Parathyroid adenoma (tissue), 2 donors: ENCODE measurements around the gene GABPB1.

Experiments
- H2AFZ ChIP-seq: fragments of 300-600 bp; sonication (generic); one replicate; pipeline ENCODE4 v1.7.0; 2017; ENCODE audit warnings: antibody characterized with exemption, mild to moderate bottlenecking
- H3K27ac ChIP-seq: fragments of 300-600 bp; sonication (generic); one replicate; pipeline ENCODE4 v1.7.0; 2017
- H3K27me3 ChIP-seq: fragments of 300-600 bp; sonication (generic); one replicate; pipeline ENCODE4 v1.7.0; 2017; ENCODE audit warnings: low read length; ENCODE audit not compliant: control insufficient read depth, insufficient read depth
- H3K36me3 ChIP-seq: fragments of 300-600 bp; sonication (generic); one replicate; pipeline ENCODE4 v1.7.0; 2017; ENCODE audit warnings: low read length; ENCODE audit not compliant: control insufficient read depth, insufficient read depth
- H3K4me1 ChIP-seq: fragments of 300-600 bp; sonication (generic); one replicate; pipeline ENCODE4 v1.7.0; 2017; ENCODE audit warnings: control low read depth
- H3K4me2 ChIP-seq: fragments of 300-600 bp; sonication (generic); one replicate; pipeline ENCODE4 v1.7.0; 2017; ENCODE audit warnings: low read length
- H3K4me3 ChIP-seq: fragments of 300-600 bp; sonication (generic); one replicate; pipeline ENCODE4 v1.7.0; 2017; ENCODE audit warnings: low read depth, low read length
- H3K79me2 ChIP-seq: fragments of 300-600 bp; sonication (generic); one replicate; pipeline ENCODE4 v1.7.0; 2017; ENCODE audit warnings: control low read depth
- H3K9ac ChIP-seq: fragments of 300-600 bp; sonication (generic); one replicate; pipeline ENCODE4 v1.7.0; 2017; ENCODE audit warnings: mild to moderate bottlenecking
- H3K9me3 ChIP-seq: fragments of 300-600 bp; sonication (generic); one replicate; pipeline ENCODE4 v1.7.0; 2017; ENCODE audit warnings: low read length; ENCODE audit not compliant: control insufficient read depth
- TF ChIP-seq, protein P1 (sequence below): fragments of 300-600 bp; sonication (generic); IDR thresholded peaks from one replicate; pipeline ENCODE4 v1.7.0; 2017; ENCODE audit warnings: antibody characterized with exemption, mild to moderate bottlenecking
- donor health status: primary hyperparathyroidism.

GABPB1 gene

DNA sequence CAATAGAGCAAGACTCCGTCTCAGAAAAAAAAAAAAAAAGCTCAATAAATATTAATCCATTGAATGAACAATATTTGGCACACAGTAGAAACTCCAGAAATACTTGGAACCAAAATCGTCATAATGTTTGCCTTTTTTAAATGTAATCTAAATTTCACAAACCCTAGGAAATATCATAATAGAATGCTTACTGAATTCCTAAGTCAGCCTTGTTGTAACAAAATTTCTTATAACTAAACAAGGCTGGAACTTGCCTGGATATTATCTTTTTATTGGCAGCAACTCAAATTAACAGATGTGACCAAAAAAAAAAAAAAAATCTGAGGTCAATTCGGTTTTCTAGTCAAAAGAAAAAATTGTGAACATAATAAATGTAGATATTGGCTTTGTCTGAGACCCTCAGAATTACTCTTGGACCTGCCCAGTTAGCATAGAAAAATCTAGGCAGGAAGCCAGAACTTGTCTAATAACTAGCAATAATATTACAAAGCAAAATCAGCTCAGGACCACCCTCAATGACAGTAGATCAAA is 33.3 kb downstream of the GABPB1 start:
- no peak overlapping the region for H3K27ac ChIP-seq
- H2AFZ ChIP-seq: no peak overlapping the region
- no peaks in the 10 kb centered on the region for H3K27me3 ChIP-seq
- H3K79me2 ChIP-seq: no peaks in the 10 kb centered on the region
- TF ChIP-seq, protein P1, sequence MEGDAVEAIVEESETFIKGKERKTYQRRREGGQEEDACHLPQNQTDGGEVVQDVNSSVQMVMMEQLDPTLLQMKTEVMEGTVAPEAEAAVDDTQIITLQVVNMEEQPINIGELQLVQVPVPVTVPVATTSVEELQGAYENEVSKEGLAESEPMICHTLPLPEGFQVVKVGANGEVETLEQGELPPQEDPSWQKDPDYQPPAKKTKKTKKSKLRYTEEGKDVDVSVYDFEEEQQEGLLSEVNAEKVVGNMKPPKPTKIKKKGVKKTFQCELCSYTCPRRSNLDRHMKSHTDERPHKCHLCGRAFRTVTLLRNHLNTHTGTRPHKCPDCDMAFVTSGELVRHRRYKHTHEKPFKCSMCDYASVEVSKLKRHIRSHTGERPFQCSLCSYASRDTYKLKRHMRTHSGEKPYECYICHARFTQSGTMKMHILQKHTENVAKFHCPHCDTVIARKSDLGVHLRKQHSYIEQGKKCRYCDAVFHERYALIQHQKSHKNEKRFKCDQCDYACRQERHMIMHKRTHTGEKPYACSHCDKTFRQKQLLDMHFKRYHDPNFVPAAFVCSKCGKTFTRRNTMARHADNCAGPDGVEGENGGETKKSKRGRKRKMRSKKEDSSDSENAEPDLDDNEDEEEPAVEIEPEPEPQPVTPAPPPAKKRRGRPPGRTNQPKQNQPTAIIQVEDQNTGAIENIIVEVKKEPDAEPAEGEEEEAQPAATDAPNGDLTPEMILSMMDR: no peak
- no peaks in the 10 kb centered on the region for H3K4me1 ChIP-seq
- H3K9me3 ChIP-seq: no peaks in the 10 kb centered on the region
- H3K4me3 ChIP-seq: no peak overlapping the region
- H3K36me3 ChIP-seq: no peaks in the 10 kb centered on the region
- H3K9ac ChIP-seq: no peak overlapping the region
- H3K4me2 ChIP-seq: no peak overlapping the region

DNA sequence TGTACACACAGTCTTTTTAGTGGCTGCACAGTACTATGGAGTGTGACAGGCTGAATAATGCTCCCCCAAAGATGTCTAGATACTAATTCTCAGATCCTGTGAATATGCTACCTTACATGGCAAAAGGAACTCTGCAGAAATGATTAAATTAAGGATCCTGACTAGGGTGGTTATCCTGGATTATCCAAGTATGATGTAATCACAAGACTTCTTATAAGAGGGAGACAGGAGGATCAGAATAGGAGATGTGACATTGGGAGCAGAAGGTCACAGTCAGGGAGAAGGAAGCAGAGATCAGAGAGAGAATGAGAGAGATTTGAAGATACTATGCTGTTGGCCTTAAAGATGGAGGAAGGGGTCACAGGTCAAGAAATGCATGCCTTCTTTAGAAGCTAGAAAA is 34.5 kb downstream of the GABPB1 start:
- TF ChIP-seq, protein P1: no peak
- Histone ChIP-seq H3K79me2 (no peaks in the 10 kb centered on the region), H3K4me3 (no peak overlapping the region), H3K27ac (no peak overlapping the region), H3K4me1 (no peaks in the 10 kb centered on the region), H3K9ac (no peak overlapping the region), H3K4me2 (no peak overlapping the region), H3K36me3 (no peaks in the 10 kb centered on the region), H3K9me3 (no peaks in the 10 kb centered on the region), H2AFZ (no peak overlapping the region), H3K27me3 (no peaks in the 10 kb centered on the region)

DNA sequence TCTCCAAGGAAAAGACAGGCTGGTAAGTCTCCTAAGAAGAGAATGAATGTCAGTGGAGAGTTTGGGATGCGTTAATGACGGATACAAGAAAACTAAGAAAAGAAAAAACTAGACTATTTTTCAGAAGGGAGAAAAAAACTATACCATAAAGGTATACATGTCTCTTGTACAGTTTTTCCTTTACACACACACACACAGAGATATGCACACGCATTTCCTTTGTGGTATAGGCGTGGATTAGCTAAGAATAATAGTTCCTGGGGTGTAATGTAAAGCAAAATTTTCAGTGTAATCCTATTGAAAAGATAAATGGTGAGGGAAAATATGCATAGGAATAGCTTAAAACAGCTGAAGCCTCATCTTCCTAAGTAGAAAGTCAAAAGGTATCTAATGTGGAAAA is 36.3 kb downstream of the GABPB1 start:
- H3K27ac ChIP-seq: no peak overlapping the region
- TF ChIP-seq, protein P1: no peak
- H3K9me3 ChIP-seq: no peaks in the 10 kb centered on the region
- no peak overlapping the region for H2AFZ ChIP-seq
- H3K4me3 ChIP-seq: no peak overlapping the region
- no peaks in the 10 kb centered on the region for H3K4me1 ChIP-seq
- H3K9ac ChIP-seq: no peak overlapping the region
- no peaks in the 10 kb centered on the region for H3K27me3 ChIP-seq
- H3K79me2 ChIP-seq: peaks cover 2% of the 10 kb centered on the region
- no peaks in the 10 kb centered on the region for H3K36me3 ChIP-seq
- no peak overlapping the region for H3K4me2 ChIP-seq

DNA sequence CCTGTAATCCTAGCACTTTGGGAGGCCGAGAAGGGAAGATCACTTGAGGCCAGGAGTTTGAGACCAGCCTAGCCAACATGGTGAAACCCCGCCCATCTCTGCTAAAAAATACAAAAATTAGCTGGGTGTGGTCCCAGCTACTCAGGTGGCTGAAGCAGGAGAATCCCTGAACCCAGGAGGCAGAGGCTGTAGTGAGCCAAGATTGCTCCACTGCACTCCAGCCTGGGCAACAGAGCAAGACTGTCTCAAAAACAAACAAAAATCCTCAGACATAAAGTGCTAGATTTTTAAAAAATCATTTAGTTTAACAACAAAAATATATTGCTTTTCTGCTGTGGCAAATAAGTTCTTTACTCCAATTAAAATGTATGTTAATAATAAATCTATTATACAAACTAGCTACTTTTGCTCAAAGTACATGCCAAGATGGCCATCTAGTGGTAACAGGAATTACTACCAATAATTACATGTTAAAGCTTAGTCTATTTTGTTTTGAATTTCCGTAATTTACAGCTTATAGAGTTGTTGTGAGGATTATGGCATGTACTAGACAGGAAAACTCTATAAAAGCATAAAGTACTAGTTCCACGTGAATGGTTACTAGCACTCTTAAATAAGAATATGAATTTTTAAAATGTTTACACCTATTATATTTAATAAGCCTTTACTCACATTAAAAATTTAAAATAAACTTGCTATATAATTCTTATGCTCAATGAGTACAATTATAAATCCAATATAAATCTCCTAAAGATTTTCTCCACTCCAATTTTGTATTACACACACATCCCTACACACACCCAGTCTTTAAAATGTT is 39.0 kb downstream of the GABPB1 start:
- no peaks in the 10 kb centered on the region for H3K4me1 ChIP-seq
- TF ChIP-seq, protein P1: peak; percentile 56
- H3K4me2 ChIP-seq: no peak overlapping the region
- H3K9ac ChIP-seq: no peak overlapping the region
- H3K36me3 ChIP-seq: no peaks in the 10 kb centered on the region
- no peaks in the 10 kb centered on the region for H3K27me3 ChIP-seq
- no peak overlapping the region for H3K4me3 ChIP-seq
- no peak overlapping the region for H3K27ac ChIP-seq
- H3K9me3 ChIP-seq: no peaks in the 10 kb centered on the region
- peaks cover 2% of the 10 kb centered on the region for H3K79me2 ChIP-seq
- H2AFZ ChIP-seq: no peak overlapping the region

DNA sequence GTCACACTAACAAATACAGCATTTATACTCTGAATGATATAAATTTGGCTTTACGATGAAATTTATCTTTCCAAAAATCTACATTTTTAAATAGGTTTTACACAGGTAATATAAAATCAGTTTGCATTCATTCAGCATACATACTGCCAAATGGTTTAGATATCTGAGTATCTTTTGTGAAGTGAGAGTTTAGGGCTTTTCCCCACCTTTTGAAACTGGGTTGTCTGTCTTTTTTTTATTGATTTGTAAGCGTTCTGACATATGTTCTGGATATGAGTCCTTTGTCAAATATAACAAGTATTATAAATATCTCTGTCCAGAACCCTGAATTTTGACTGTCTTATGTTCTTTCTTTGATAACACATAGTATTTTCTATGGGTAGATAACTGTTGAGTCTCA is 42.4 kb downstream of the GABPB1 start:
- Histone ChIP-seq H3K27me3 (no peaks in the 10 kb centered on the region), H3K4me1 (no peaks in the 10 kb centered on the region), H3K36me3 (no peaks in the 10 kb centered on the region), H3K4me3 (no peak overlapping the region), H3K4me2 (no peak overlapping the region), H3K79me2 (peaks cover 2% of the 10 kb centered on the region), H3K9ac (no peak overlapping the region), H3K27ac (no peak overlapping the region), H2AFZ (no peak overlapping the region), H3K9me3 (no peaks in the 10 kb centered on the region)
- TF ChIP-seq, protein P1: no peak
